K562 (cell line): Measurements from ENCODE around the gene CPT1B. TPM values are rescaled to one million over a fixed set of nuclear protein-coding genes. Genes with fewer than 3 reads are reported as not detected.

Experiments
- BRCA1 ChIP-seq, 2 experiments: fragments of 450-650 bp in 1 of 2; sonication (generic) in 1 of 2; formaldehyde crosslinking in 1 of 2; IDR thresholded peaks; 2 replicates each; pipeline versions ENCODE4 v1.5.0 to v1.6.1; 2017 to 2020; ENCODE audit warnings: mild to moderate bottlenecking in 1 of 2, missing genetic modification reagents in 1 of 2
- DIDO1 ChIP-seq: fragments of 450-650 bp; IDR thresholded peaks from 2 replicates; pipeline ENCODE4 v1.6.1; 2016; ENCODE audit warnings: low read depth, missing biosample characterization, missing genetic modification characterization
- GABPB1 ChIP-seq: sonication (generic); formaldehyde crosslinking; IDR thresholded peaks from 2 replicates; pipeline ENCODE4 v1.8.0; 2022; ENCODE audit warnings: mild to moderate bottlenecking, missing genetic modification reagents
- HDAC2 ChIP-seq: fragments of 450-650 bp; IDR thresholded peaks from 2 replicates; pipeline ENCODE4 v1.6.1; 2016; ENCODE audit warnings: mild to moderate bottlenecking
- HEY1 ChIP-seq: fragments of 250-450 bp; sonication (Bioruptor Pico); IDR thresholded peaks from 2 replicates; pipeline ENCODE4 v1.5.0; 2020; ENCODE audit warnings: mild to moderate bottlenecking, moderate library complexity, borderline replicate concordance
- KAT8 ChIP-seq: fragments of 450-650 bp; IDR thresholded peaks from 2 replicates; pipeline ENCODE4 v1.6.1; 2016; ENCODE audit warnings: low read depth, mild to moderate bottlenecking
- LEF1 ChIP-seq: fragments of 450-650 bp; IDR thresholded peaks from 2 replicates; pipeline ENCODE4 v1.6.1; 2016; ENCODE audit warnings: mild to moderate bottlenecking
- MTA1 ChIP-seq: fragments of 450-650 bp; IDR thresholded peaks from 2 replicates; pipeline ENCODE4 v1.6.1; 2017; ENCODE audit warnings: borderline replicate concordance
- NONO ChIP-seq, 2 experiments: fragments of 200-400 bp in 1 of 2; fragments of 450-650 bp in 1 of 2; formaldehyde crosslinking in 1 of 2; IDR thresholded peaks; 2 replicates each; pipeline ENCODE4 v1.6.1; 2017; ENCODE audit warnings: low read depth in 2 of 2, mild to moderate bottlenecking in 2 of 2, moderate library complexity in 2 of 2, low read length in 1 of 2
- PHTF2 ChIP-seq: fragments of 250-450 bp; sonication (Bioruptor Pico); IDR thresholded peaks from 2 replicates; pipeline ENCODE4 v1.5.0; 2021; ENCODE audit warnings: mild to moderate bottlenecking
- RBM14 ChIP-seq: fragments of 200-400 bp; formaldehyde crosslinking; IDR thresholded peaks from 2 replicates; pipeline ENCODE4 v1.6.1; 2018; ENCODE audit warnings: low read depth, mild to moderate bottlenecking, low read length, moderate library complexity, borderline replicate concordance; ENCODE audit not compliant: insufficient read depth
- RCOR1 ChIP-seq, 2 experiments: IDR thresholded peaks; 2 replicates each; pipeline ENCODE4 v1.6.1; 2012; ENCODE audit warnings: low read depth in 2 of 2, low read length in 2 of 2, borderline replicate concordance in 1 of 2, improper control_type of control experiment in 1 of 2
- SMARCA5 ChIP-seq: fragments of 450-650 bp; IDR thresholded peaks from 2 replicates; pipeline ENCODE4 v1.6.1; 2016
- TCF3 ChIP-seq: sonication (generic); formaldehyde crosslinking; IDR thresholded peaks from 2 replicates; pipeline ENCODE4 v1.4.0; 2020; ENCODE audit warnings: mild to moderate bottlenecking, missing genetic modification reagents
- TEAD4 ChIP-seq, 2 experiments: sonication (generic) in 1 of 2; formaldehyde crosslinking in 1 of 2; IDR thresholded peaks; 2 replicates each; pipeline versions ENCODE4 v1.6.1 to v1.8.0; 2012 to 2022; ENCODE audit warnings: borderline replicate concordance in 1 of 2, inconsistent platforms in 1 of 2, low read length in 1 of 2, mild to moderate bottlenecking in 1 of 2, missing genetic modification reagents in 1 of 2
- WHSC1 ChIP-seq: IDR thresholded peaks from one replicate; pipeline ENCODE4 v1.6.1; 2012; ENCODE audit warnings: low read length, control low read depth, inconsistent platforms
- ZNF12 ChIP-seq: sonication (generic); formaldehyde crosslinking; IDR thresholded peaks from 2 replicates; pipeline ENCODE4 v1.4.0; 2020; ENCODE audit warnings: mild to moderate bottlenecking, missing genetic modification reagents
- ZNF444 ChIP-seq: fragments of 250-450 bp; sonication (Bioruptor Pico); IDR thresholded peaks from 2 replicates; pipeline ENCODE4 v1.4.0; 2020; ENCODE audit warnings: mild to moderate bottlenecking, moderate library complexity
- ZNF57 ChIP-seq: fragments of 450-650 bp; formaldehyde crosslinking; IDR thresholded peaks from 2 replicates; pipeline ENCODE4 v1.4.0; 2020; ENCODE audit warnings: mild to moderate bottlenecking, moderate library complexity
- ZNF75A ChIP-seq: fragments of 450-650 bp; formaldehyde crosslinking; IDR thresholded peaks from 2 replicates; pipeline ENCODE4 v1.4.0; 2020; ENCODE audit warnings: mild to moderate bottlenecking
- polyA plus RNA-seq, 8 experiments: library from polyadenylated mRNA; depleted of rRNA in 4 of 8; stranded (reverse) in 5 of 8; unstranded in 3 of 8; fragments of >200 nt; fragmentation: Nextera tagmentation in 2 of 8; fragmentation: Illumina TruSeq in 1 of 8; extraction: Ambion mirVana in 2 of 8; extraction: Trizol in 1 of 8; gene quantifications; 2 replicates each; pipeline versions ENCODE4 v1.2.1 to v1.2.3, GENCODE V29; 2011 to 2014; ENCODE audit warnings: inconsistent platforms in 1 of 8, missing spikeins in 1 of 8
- total RNA-seq, 7 experiments: library from RNA; depleted of rRNA in 6 of 7; stranded (reverse); fragments of >200 nt in 6 of 7; fragmentation: Illumina TruSeq in 2 of 7; extraction: Trizol in 2 of 7; gene quantifications; 2 replicates each; pipeline versions ENCODE4 v1.2.1 to v1.2.3, GENCODE V29; 2011 to 2021; ENCODE audit warnings: low replicate concordance in 1 of 7
- TF ChIP-seq, protein P1 (sequence below): fragments of 250-450 bp; sonication (Bioruptor Pico); IDR thresholded peaks from 2 replicates; pipeline ENCODE4 v1.5.0; 2021
- TF ChIP-seq, protein P2 (sequence below): fragments of 450-650 bp; IDR thresholded peaks from 2 replicates; pipeline ENCODE4 v1.6.1; 2016; ENCODE audit warnings: borderline replicate concordance
- TF ChIP-seq, protein P3 (sequence below): sonication (generic); formaldehyde crosslinking; IDR thresholded peaks from 2 replicates; pipeline ENCODE4 v1.9.0; 2022; ENCODE audit warnings: mild to moderate bottlenecking, missing genetic modification reagents
- TF ChIP-seq, protein P4 (sequence below): fragments of 450-650 bp; IDR thresholded peaks from 2 replicates; pipeline ENCODE4 v1.6.1; 2017; ENCODE audit warnings: mild to moderate bottlenecking, moderate library complexity

Gene CPT1B
- total and polyA plus RNA-seq, 9 of the 15 experiments (the other 6 are each of a cell fraction or from before 2014, with no cell fraction given): 0.35 to 6.1 (median 2.6) TPM

DNA sequence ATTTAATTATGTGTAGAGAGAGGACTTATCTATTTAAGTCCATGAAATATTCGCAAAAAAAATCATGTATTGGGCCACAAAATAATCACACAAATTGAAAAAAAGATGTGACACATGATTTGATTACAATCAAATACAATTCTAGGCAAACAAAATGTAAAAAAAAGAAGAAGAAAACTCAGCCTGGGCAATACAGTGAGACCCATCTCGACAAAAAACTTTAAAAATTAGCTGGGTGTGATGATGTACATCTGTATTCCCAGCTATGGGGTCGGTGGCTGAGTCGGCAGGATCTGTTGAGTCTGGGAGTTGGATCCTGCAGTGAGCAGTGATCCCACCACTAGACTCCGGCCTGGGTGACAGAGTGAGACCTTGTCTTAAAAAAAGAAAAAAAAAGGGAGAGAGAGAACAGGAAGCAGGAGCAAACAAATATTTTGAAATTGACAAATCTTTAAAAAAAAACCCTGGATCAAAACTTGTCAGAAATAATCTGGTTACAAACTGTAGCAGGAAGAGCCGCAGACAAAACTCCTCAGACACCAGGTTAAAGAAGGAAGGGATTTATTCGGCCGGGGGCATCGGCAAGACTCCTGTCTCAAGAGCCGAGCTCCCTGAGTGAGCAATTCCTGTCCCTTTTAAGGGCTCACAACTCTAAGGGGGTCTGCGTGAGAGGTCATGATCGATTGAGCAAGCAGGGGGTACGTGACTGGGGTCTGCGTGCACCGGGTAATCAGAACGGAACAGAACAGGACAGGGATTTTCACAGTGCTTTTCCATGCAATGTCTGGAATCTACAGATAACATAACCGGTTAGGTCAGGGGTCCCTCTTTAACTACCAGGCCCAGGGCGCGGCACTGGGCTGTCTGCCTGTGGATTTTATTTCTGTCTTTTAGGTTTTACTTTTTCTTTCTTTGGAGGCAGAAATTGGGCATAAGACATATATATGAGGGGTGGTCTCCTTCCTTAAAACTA is 45.1 kb downstream of the CPT1B start (continued):
- TF ChIP-seq, protein P1, sequence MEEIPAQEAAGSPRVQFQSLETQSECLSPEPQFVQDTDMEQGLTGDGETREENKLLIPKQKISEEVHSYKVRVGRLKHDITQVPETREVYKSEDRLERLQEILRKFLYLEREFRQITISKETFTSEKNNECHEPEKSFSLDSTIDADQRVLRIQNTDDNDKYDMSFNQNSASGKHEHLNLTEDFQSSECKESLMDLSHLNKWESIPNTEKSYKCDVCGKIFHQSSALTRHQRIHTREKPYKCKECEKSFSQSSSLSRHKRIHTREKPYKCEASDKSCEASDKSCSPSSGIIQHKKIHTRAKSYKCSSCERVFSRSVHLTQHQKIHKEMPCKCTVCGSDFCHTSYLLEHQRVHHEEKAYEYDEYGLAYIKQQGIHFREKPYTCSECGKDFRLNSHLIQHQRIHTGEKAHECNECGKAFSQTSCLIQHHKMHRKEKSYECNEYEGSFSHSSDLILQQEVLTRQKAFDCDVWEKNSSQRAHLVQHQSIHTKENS: no peak
- TF ChIP-seq ZNF75A (CRISPR knock-in tag) (no peak), TCF3 (CRISPR knock-in tag) (peak; percentile 83), WHSC1 (no peak), GABPB1 (no peak), LEF1 (no peak), KAT8 (no peak), RCOR1 (IDR thresholded peaks at IDR 0.05; ENCODE audit: borderline replicate concordance in 1 of 2, low read depth in 2 of 2, low read length in 2 of 2) (peak; percentile 45 to 78; a peak in 3 of 4 replicates), SMARCA5 (no peak), ZNF444 (no peak), BRCA1 (IDR thresholded peaks at IDR 0.05) (no peak), BRCA1 (CRISPR knock-in tag; IDR thresholded peaks at IDR 0.05) (no peak), ZNF12 (no peak), NONO (IDR thresholded peaks at IDR 0.05; ENCODE audit: low read depth in 2 of 2, low read length in 1 of 2) (no peak), ZNF57 (no peak), TEAD4 (IDR thresholded peaks at IDR 0.05; ENCODE audit: low read length) (peak; percentile 69), TEAD4 (CRISPR knock-in tag; IDR thresholded peaks at IDR 0.05; ENCODE audit: borderline replicate concordance) (no peak), HEY1 (CRISPR knock-in tag) (no peak), PHTF2 (CRISPR knock-in tag) (no peak), HDAC2 (0 out of 2 replicates have a peak, but pooled peaks have one; percentile 57), MTA1 (no peak), DIDO1 (tag) (no peak), RBM14 (no peak)
- TF ChIP-seq, protein P2, sequence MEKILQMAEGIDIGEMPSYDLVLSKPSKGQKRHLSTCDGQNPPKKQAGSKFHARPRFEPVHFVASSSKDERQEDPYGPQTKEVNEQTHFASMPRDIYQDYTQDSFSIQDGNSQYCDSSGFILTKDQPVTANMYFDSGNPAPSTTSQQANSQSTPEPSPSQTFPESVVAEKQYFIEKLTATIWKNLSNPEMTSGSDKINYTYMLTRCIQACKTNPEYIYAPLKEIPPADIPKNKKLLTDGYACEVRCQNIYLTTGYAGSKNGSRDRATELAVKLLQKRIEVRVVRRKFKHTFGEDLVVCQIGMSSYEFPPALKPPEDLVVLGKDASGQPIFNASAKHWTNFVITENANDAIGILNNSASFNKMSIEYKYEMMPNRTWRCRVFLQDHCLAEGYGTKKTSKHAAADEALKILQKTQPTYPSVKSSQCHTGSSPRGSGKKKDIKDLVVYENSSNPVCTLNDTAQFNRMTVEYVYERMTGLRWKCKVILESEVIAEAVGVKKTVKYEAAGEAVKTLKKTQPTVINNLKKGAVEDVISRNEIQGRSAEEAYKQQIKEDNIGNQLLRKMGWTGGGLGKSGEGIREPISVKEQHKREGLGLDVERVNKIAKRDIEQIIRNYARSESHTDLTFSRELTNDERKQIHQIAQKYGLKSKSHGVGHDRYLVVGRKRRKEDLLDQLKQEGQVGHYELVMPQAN: no peak
- TF ChIP-seq, protein P3, sequence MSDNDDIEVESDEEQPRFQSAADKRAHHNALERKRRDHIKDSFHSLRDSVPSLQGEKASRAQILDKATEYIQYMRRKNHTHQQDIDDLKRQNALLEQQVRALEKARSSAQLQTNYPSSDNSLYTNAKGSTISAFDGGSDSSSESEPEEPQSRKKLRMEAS (CRISPR knock-in tag): no peak
- TF ChIP-seq, protein P4, sequence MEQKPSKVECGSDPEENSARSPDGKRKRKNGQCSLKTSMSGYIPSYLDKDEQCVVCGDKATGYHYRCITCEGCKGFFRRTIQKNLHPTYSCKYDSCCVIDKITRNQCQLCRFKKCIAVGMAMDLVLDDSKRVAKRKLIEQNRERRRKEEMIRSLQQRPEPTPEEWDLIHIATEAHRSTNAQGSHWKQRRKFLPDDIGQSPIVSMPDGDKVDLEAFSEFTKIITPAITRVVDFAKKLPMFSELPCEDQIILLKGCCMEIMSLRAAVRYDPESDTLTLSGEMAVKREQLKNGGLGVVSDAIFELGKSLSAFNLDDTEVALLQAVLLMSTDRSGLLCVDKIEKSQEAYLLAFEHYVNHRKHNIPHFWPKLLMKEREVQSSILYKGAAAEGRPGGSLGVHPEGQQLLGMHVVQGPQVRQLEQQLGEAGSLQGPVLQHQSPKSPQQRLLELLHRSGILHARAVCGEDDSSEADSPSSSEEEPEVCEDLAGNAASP: no peak
